RWPE2 (cell line): ENCODE results near the gene APBA3.

Source experiments
- ATAC-seq: fragments of 200-7000 bp; cut with Tn5 transposase; 3 replicates; pipeline ENCODE4 v1.9.1; 2021; ENCODE audit warnings: low read depth
- DNase-seq: peaks from one replicate; pipeline ENCODE4 v3.0.0-alpha.2; 2020; ENCODE audit warnings: low spot score
- H3K27ac ChIP-seq: fragments of 450-650 bp; 2 replicates; pipeline ENCODE4 v1.5.1; 2017; ENCODE audit warnings: mild to moderate bottlenecking; ENCODE audit not compliant: poor library complexity, severe bottlenecking
- H3K27me3 ChIP-seq: fragments of 250-450 bp; sonication (Bioruptor Pico); 2 replicates; pipeline ENCODE4 v1.5.1; 2021; ENCODE audit warnings: mild to moderate bottlenecking, moderate library complexity; ENCODE audit not compliant: insufficient read depth, poor library complexity, severe bottlenecking
- H3K36me3 ChIP-seq: fragments of 250-450 bp; sonication (Bioruptor Pico); 2 replicates; pipeline ENCODE4 v1.5.1; 2020; ENCODE audit warnings: low read depth, mild to moderate bottlenecking, moderate library complexity
- H3K4me1 ChIP-seq: fragments of 250-450 bp; sonication (Bioruptor Pico); 2 replicates; pipeline ENCODE4 v1.5.1; 2021; ENCODE audit warnings: mild to moderate bottlenecking, moderate library complexity; ENCODE audit not compliant: insufficient read depth, poor library complexity, severe bottlenecking
- H3K4me3 ChIP-seq: fragments of 250-450 bp; sonication (Bioruptor Pico); 2 replicates; pipeline ENCODE4 v1.5.1; 2021; ENCODE audit warnings: mild to moderate bottlenecking, moderate library complexity; ENCODE audit not compliant: severe bottlenecking
- H3K9me3 ChIP-seq: fragments of 250-450 bp; sonication (Bioruptor Pico); 2 replicates; pipeline ENCODE4 v1.5.1; 2021; ENCODE audit warnings: mild to moderate bottlenecking, moderate library complexity; ENCODE audit not compliant: severe bottlenecking
- CTCF ChIP-seq: fragments of 450-650 bp; IDR thresholded peaks from one replicate; pipeline ENCODE4 v1.5.1; 2017; ENCODE audit warnings: mild to moderate bottlenecking, moderate library complexity; ENCODE audit not compliant: poor library complexity, severe bottlenecking

The APBA3 gene

GRCh38 chr19:3774621-3775373, 13.3 kb upstream of the APBA3 start:
- Histone ChIP-seq H3K4me3 (no peak overlapping the region), H3K4me1 (no peaks in the 10 kb centered on the region), H3K9me3 (no peaks in the 10 kb centered on the region), H3K27me3 (no peaks in the 10 kb centered on the region), H3K27ac (no peak overlapping the region), H3K36me3 (no peaks in the 10 kb centered on the region)
- no peak for TF ChIP-seq CTCF
- no peak for DNase-seq
- no peak for ATAC-seq

- no peaks in the 10 kb centered on the region for H3K4me1 ChIP-seq
- H3K27ac ChIP-seq: no peak overlapping the region
- no peaks in the 10 kb centered on the region for H3K9me3 ChIP-seq
- DNase-seq (no peak), ATAC-seq (no peak)
- no peaks in the 10 kb centered on the region for H3K27me3 ChIP-seq
- H3K4me3 ChIP-seq: no peak overlapping the region
- no peak for TF ChIP-seq CTCF
- H3K36me3 ChIP-seq: no peaks in the 10 kb centered on the region
These were observed 12.5 kb upstream of the APBA3 start for GRCh38 chr19:3773814-3774515.

- DNase-seq: no peak
- no peak for TF ChIP-seq CTCF
- no peak within 1 kb of the TSS for H3K27ac ChIP-seq
- no peak within 1 kb of the TSS for H3K4me3 ChIP-seq
- H3K27me3 ChIP-seq: no peaks in the 10 kb centered on the region
- ATAC-seq: 0 out of 3 replicates have a peak, but pooled peaks have one; percentile 38
- no peaks in the 10 kb centered on the region for H3K36me3 ChIP-seq
- H3K4me1 ChIP-seq: no peaks in the 10 kb centered on the region
- H3K9me3 ChIP-seq: no peaks in the 10 kb centered on the region
These were observed 10.5 kb upstream of the APBA3 start, which contains the start of gene RAX2 for GRCh38 chr19:3771906-3772455. RAX2 (minus strand) TSS chr19:3772228; CDS start chr19:3771742, 486 bp downstream.

- Histone ChIP-seq H3K27me3 (no peaks in the 10 kb centered on the region), H3K4me1 (no peaks in the 10 kb centered on the region), H3K4me3 (no peak overlapping the region), H3K9me3 (no peaks in the 10 kb centered on the region), H3K36me3 (0 out of 2 replicates have a peak, but pooled peaks cover 2% of the 10 kb centered on the region), H3K27ac (no peak overlapping the region)
- no peak for ATAC-seq
- DNase-seq: no peak
- TF ChIP-seq CTCF: no peak
These were observed 9.8 kb upstream of the APBA3 start for GRCh38 chr19:3771000-3771905.
